Measurements from ENCODE around the gene IRF2. TPM values are rescaled to one million over a fixed set of nuclear protein-coding genes. Genes with fewer than 3 reads are reported as not detected.
"Not testable (repeated sequence)": the region's sequence is repeated elsewhere in the genome, so short reads cannot be mapped to it uniquely, and the experiment has no call there.

IRF2 gene
- total RNA-seq, 4 donors from 2014 or later, result 23.7 to 36.8 (median 30.4) TPM

GRCh38 chr4:184384056-184384809 lies 90.1 kb downstream of the IRF2 start:
- Histone ChIP-seq H3K27me3 (no peaks in the 10 kb centered on the region), H3K4me3 (peak overlapping the region in 2 of 4 donors; percentile 24 to 40), H3K36me3 (peaks cover 0 to 28% (median 0%) of the 10 kb centered on the region in 3 donors), H3K27ac (peak overlapping the region; percentile 16 to 91 (median 78)), H3K9me3 (no peaks in the 10 kb centered on the region), H3K4me1 (peaks cover 10 to 54% (median 40%) of the 10 kb centered on the region in 4 donors)
- 11 to 19% methylated on average over 13 of the region's 13 CpGs for WGBS, 2 donors
- peak in 1 of 2 donors; percentile 71 for DNase-seq (ENCODE audit: low spot score in 2 of 2)
- TF ChIP-seq CTCF (IDR thresholded peaks at IDR 0.05) (no peak), EP300 (IDR thresholded peaks at IDR 0.05) (peak; percentile 44 to 73)

- Histone ChIP-seq H3K9me3 (no peaks in the 10 kb centered on the region), H3K27ac (peak overlapping the region in 3 of 4 donors; percentile 71 to 91 (median 85)), H3K27me3 (no peaks in the 10 kb centered on the region), H3K4me1 (peaks cover 10 to 54% (median 40%) of the 10 kb centered on the region in 4 donors), H3K36me3 (peaks cover 0 to 21% (median 0%) of the 10 kb centered on the region in 3 donors), H3K4me3 (peak overlapping the region in 2 of 4 donors; percentile 24 to 40)
- DNase-seq (ENCODE audit: low spot score in 2 of 2), result peak in 1 of 2 donors; percentile 52
- WGBS, 2 donors, result 5 to 6% methylated on average over 8 of the region's 8 CpGs
- TF ChIP-seq CTCF (IDR thresholded peaks at IDR 0.05) (no peak), EP300 (IDR thresholded peaks at IDR 0.05) (peak in 1 of 2 donors; percentile 24), POLR2A (IDR thresholded peaks at IDR 0.05) (no peak)
Observed at GRCh38 chr4:184383497-184384055, 90.8 kb downstream of the IRF2 start.

- TF ChIP-seq POLR2A (IDR thresholded peaks at IDR 0.05) (no peak), CTCF (IDR thresholded peaks at IDR 0.05) (no peak), EP300 (IDR thresholded peaks at IDR 0.05) (no peak)
- Histone ChIP-seq H3K27me3 (no peaks in the 10 kb centered on the region), H3K36me3 (peaks cover 0 to 9% (median 0%) of the 10 kb centered on the region in 3 donors), H3K27ac (peak overlapping the region in 3 of 4 donors; percentile 49 to 85 (median 71)), H3K4me1 (peaks cover 10 to 51% (median 40%) of the 10 kb centered on the region in 4 donors), H3K9me3 (no peaks in the 10 kb centered on the region), H3K4me3 (no peak overlapping the region)
- WGBS, 2 donors, result 52 to 59% methylated on average over 12 of the region's 12 CpGs
- DNase-seq (ENCODE audit: low spot score in 2 of 2), result no peak
Observed at GRCh38 chr4:184382189-184382846, 92.0 kb downstream of the IRF2 start.

GRCh38 chr4:184380707-184381106 lies 93.6 kb downstream of the IRF2 start:
- H3K27ac ChIP-seq, result no peak overlapping the region
- DNase-seq (ENCODE audit: low spot score in 2 of 2), result no peak
- no peaks in the 10 kb centered on the region for H3K27me3 ChIP-seq
- peaks cover 7 to 37% (median 33%) of the 10 kb centered on the region in 4 donors for H3K4me1 ChIP-seq
- H3K9me3 ChIP-seq, result no peaks in the 10 kb centered on the region
- no peak overlapping the region for H3K4me3 ChIP-seq
- no peak for TF ChIP-seq POLR2A (IDR thresholded peaks at IDR 0.05)
- TF ChIP-seq EP300 (IDR thresholded peaks at IDR 0.05), result no peak
- no peak for TF ChIP-seq CTCF (IDR thresholded peaks at IDR 0.05)
- WGBS, 2 donors, result 65 to 76% methylated on average over 4 of the region's 4 CpGs
- H3K36me3 ChIP-seq, result peaks cover 0 to 9% (median 0%) of the 10 kb centered on the region in 3 donors

GRCh38 chr4:184380214-184380613 lies 94.1 kb downstream of the IRF2 start:
- H3K27me3 ChIP-seq; H3K36me3 ChIP-seq; H3K27ac ChIP-seq; DNase-seq (ENCODE audit: low spot score in 2 of 2); H3K4me3 ChIP-seq; H3K9me3 ChIP-seq: not testable (repeated sequence)
- 92 to 93% methylated on average over 5 of the region's 5 CpGs for WGBS, 2 donors
- H3K4me1 ChIP-seq, result peaks cover 2 to 33% (median 30%) of the 10 kb centered on the region in 4 donors
